KMS-11 (cell line): Measurements from ENCODE around the gene CLSTN1.
A peak's percentile ranks its signal among the peaks of the same experiment; 100 is the strongest.

Experiments
- H2AFZ ChIP-seq: fragments of 200-600 bp; sonication (generic); 2 replicates; pipeline ENCODE4 v1.6.1; 2016; ENCODE audit warnings: antibody characterized with exemption, mixed run types, low read depth
- H3K27ac ChIP-seq: fragments of 200-600 bp; sonication (generic); 2 replicates; pipeline ENCODE4 v1.6.1; 2016; ENCODE audit warnings: mild to moderate bottlenecking, mixed run types
- H3K27me3 ChIP-seq: fragments of 200-600 bp; sonication (generic); 2 replicates; pipeline ENCODE4 v1.6.1; 2017; ENCODE audit warnings: mild to moderate bottlenecking, low read depth, mixed run types, moderate library complexity; ENCODE audit not compliant: insufficient read depth
- H3K36me3 ChIP-seq: fragments of 200-600 bp; sonication (generic); 2 replicates; pipeline ENCODE4 v1.6.1; 2017; ENCODE audit warnings: mild to moderate bottlenecking, mixed run types; ENCODE audit not compliant: insufficient read depth
- H3K4me1 ChIP-seq: fragments of 200-600 bp; sonication (generic); 2 replicates; pipeline ENCODE4 v1.6.1; 2016; ENCODE audit warnings: mild to moderate bottlenecking, low read depth, mixed run types; ENCODE audit not compliant: poor library complexity, severe bottlenecking
- H3K4me2 ChIP-seq: fragments of 200-600 bp; sonication (generic); 2 replicates; pipeline ENCODE4 v1.7.0; 2016; ENCODE audit warnings: mild to moderate bottlenecking, mixed run types
- H3K4me3 ChIP-seq: fragments of 200-600 bp; sonication (generic); IDR thresholded peaks from 2 replicates; pipeline ENCODE4 v1.6.1; 2017; ENCODE audit warnings: low read depth, low read length, mixed read lengths; ENCODE audit not compliant: insufficient read depth
- H3K79me2 ChIP-seq: fragments of 200-600 bp; sonication (generic); 2 replicates; pipeline ENCODE4 v1.6.1; 2016; ENCODE audit warnings: low read depth, mixed run types; ENCODE audit not compliant: insufficient read depth
- H3K9ac ChIP-seq: fragments of 200-600 bp; sonication (generic); 2 replicates; pipeline ENCODE4 v1.6.1; 2016; ENCODE audit warnings: mild to moderate bottlenecking, mixed run types
- H4K20me1 ChIP-seq: fragments of 200-600 bp; sonication (generic); 2 replicates; pipeline ENCODE4 v1.6.1; 2016; ENCODE audit warnings: mild to moderate bottlenecking, mixed run types; ENCODE audit not compliant: insufficient read depth
- TF ChIP-seq, protein P1 (sequence below): fragments of 200-600 bp; sonication (generic); conservative IDR thresholded peaks from 2 replicates; pipeline ENCODE4 v1.6.1; 2017; ENCODE audit warnings: low read depth, mild to moderate bottlenecking, antibody characterized with exemption, low read length, moderate library complexity, mixed read lengths

The CLSTN1 gene

DNA sequence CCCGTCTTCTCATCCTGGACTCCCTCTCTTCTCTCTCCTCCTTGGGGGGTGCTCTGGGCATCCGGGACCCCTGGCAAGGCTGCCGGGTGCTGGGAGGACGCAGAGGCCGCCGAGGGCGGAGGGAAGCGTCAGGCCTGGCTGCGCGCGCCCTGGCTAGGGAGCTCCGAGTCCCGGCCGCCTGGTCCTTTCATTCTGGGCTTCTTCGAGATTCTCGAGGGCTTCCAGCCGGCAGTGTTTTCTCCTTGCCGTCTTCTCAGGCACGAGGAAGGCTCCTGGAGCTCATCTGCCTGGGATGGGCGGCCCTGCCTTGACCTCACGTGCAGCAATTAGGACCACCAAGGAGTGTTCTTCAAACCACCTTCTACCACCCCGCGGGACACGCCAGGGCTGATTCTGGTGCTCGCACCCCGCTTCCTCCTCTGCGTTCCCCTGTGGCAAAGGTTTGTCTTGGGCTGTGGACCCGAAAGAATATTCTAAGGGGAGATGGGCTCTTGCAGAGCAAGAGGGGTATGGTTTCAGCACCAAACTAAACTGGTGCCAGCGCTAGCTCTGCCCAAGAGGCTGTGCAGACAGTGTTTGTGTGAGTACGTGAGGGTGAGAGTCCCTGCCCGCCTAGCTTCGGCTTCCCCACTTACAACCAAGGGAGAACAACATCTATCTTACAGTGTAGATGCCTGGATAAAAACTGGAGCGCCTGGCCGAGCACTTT lies 135.7 kb downstream of the CLSTN1 start:
- Histone ChIP-seq H3K79me2 (no peaks in the 10 kb centered on the region), H3K4me1 (peaks cover 14% of the 10 kb centered on the region), H3K9ac (no peak overlapping the region; the same call in 1 of the 2 replicates), H3K4me3 (peak overlapping the region; percentile 30), H3K4me2 (peak overlapping the region; percentile 68), H3K27ac (no peak overlapping the region), H2AFZ (peak overlapping the region; percentile 96), H3K27me3 (peaks cover 22% of the 10 kb centered on the region; the same call in 1 of the 2 replicates), H4K20me1 (no peaks in the 10 kb centered on the region), H3K36me3 (no peaks in the 10 kb centered on the region)
- TF ChIP-seq, protein P1, sequence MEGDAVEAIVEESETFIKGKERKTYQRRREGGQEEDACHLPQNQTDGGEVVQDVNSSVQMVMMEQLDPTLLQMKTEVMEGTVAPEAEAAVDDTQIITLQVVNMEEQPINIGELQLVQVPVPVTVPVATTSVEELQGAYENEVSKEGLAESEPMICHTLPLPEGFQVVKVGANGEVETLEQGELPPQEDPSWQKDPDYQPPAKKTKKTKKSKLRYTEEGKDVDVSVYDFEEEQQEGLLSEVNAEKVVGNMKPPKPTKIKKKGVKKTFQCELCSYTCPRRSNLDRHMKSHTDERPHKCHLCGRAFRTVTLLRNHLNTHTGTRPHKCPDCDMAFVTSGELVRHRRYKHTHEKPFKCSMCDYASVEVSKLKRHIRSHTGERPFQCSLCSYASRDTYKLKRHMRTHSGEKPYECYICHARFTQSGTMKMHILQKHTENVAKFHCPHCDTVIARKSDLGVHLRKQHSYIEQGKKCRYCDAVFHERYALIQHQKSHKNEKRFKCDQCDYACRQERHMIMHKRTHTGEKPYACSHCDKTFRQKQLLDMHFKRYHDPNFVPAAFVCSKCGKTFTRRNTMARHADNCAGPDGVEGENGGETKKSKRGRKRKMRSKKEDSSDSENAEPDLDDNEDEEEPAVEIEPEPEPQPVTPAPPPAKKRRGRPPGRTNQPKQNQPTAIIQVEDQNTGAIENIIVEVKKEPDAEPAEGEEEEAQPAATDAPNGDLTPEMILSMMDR, result no peak

DNA sequence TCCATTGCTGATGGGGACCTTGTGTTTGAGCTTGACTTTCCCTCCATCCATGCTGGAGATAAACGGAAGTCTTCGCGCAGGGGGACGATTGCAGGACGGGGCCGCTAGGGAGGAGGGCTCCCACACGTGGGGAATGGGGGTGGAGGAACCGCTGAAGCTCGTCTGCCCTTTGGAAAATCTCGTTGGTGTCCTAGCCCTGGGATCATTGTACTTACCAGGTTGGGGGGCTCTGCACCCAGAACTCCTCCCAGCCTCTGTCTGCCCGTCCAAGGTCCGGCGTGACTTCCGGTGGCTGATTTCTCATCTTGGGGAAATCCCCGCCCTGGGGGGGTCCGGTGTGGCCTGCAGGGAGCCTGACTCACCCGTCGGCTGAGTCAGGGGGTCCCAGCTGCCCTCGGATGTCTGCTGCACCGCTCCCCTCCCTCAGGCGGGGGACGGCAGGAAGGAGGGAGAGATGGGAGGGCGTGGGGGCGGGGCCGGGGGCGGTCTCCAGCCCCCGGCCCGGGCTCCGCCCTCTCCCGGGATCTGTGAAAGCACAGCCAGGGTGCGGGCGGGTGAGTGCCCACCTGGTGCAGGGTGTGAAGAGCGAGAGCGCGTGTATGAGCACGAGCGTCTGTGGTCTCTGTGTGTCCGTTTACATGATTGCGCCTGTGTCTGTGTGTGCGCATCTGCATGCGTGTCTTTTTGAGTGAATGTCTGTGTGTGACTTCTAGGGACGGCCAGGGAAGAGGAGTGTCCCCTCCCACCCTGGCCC lies 136.5 kb downstream of the CLSTN1 start:
- Histone ChIP-seq H4K20me1 (no peaks in the 10 kb centered on the region), H3K4me2 (peak overlapping the region; percentile 68), H3K27ac (no peak overlapping the region), H2AFZ (peak overlapping the region; percentile 96), H3K27me3 (peaks cover 22% of the 10 kb centered on the region; the same call in 1 of the 2 replicates), H3K36me3 (no peaks in the 10 kb centered on the region), H3K9ac (peak overlapping the region; percentile 29; the same call in 1 of the 2 replicates), H3K4me1 (peaks cover 14% of the 10 kb centered on the region), H3K79me2 (no peaks in the 10 kb centered on the region), H3K4me3 (peak overlapping the region; percentile 10)
- TF ChIP-seq, protein P1, result no peak

GRCh38 chr1:9684801-9685200 lies 139.0 kb downstream of the CLSTN1 start:
- H3K27me3 ChIP-seq, result peaks cover 8% of the 10 kb centered on the region; the same call in 1 of the 2 replicates
- H3K4me3 ChIP-seq, result no peak overlapping the region
- H4K20me1 ChIP-seq, result no peaks in the 10 kb centered on the region
- no peak overlapping the region for H3K9ac ChIP-seq
- no peaks in the 10 kb centered on the region for H3K79me2 ChIP-seq
- no peak overlapping the region for H2AFZ ChIP-seq
- H3K4me1 ChIP-seq, result peaks cover 14% of the 10 kb centered on the region
- no peak overlapping the region for H3K4me2 ChIP-seq
- TF ChIP-seq, protein P1, result no peak
- no peak overlapping the region for H3K27ac ChIP-seq
- no peaks in the 10 kb centered on the region for H3K36me3 ChIP-seq

DNA sequence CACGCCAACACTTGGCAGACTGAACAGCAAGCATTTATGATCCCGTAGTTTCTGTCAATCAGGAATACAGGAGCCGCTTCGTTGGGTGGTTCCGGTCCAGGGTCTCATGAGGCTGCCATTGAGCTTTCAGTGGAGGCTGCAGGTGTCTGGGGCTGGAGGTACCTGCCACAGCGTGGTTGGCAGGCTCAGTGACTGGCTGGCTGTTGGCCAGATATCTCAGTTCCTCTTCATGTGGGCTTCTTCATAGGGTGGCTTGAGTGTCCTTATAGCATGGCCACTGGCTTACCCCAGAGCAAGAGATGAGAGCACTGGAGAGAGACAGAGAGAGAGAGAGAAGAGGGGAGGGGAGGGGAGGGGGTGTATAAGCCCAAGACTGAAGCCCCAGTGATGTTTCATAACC lies 142.9 kb downstream of the CLSTN1 start:
- H2AFZ ChIP-seq, result no peak overlapping the region

More for the DNA sequence above, 142.9 kb downstream of the CLSTN1 start:
- Histone ChIP-seq H4K20me1 (no peaks in the 10 kb centered on the region), H3K4me2 (no peak overlapping the region), H3K27ac (no peak overlapping the region), H3K9ac (no peak overlapping the region), H3K4me3 (no peak overlapping the region), H3K4me1 (no peaks in the 10 kb centered on the region), H3K27me3 (no peaks in the 10 kb centered on the region), H3K36me3 (no peaks in the 10 kb centered on the region), H3K79me2 (no peaks in the 10 kb centered on the region)
- TF ChIP-seq, protein P1, result no peak
